HepG2 (cell line): ENCODE data around the gene SNX21. TPM values are rescaled to one million over a fixed set of nuclear protein-coding genes. Genes with fewer than 3 reads are reported as not detected.

Experiments used
- ATAC-seq: fragments of 200-7000 bp; cut with Tn5 transposase; 3 replicates; pipeline ENCODE4 v1.9.1; 2020; ENCODE audit warnings: mild to moderate bottlenecking, moderate library complexity
- BruUV-seq: library from RNA; stranded (reverse); fragments of 400-500 nt; replicated peaks from 2 replicates; lab custom pipeline; 2021; lab: Mats Ljungman, UMichigan
- CTCF ChIA-PET: fragments of 300-600 bp; formaldehyde crosslinking; extraction: SDS; loops from one replicate; lab custom pipeline; 2021; ENCODE audit warnings: low total read pairs, inconsistent platforms, low intra/inter-chr PET ratio; lab: Yijun Ruan, JAX
- POLR2A ChIA-PET: fragments of 350-600 bp; sonication (Branson Sonifier 250); formaldehyde crosslinking; loops from one replicate; lab custom pipeline; 2020; ENCODE audit warnings: antibody characterized with exemption, inconsistent platforms; lab: Yijun Ruan, JAX
- DNase-seq: peaks from one replicate; pipeline ENCODE4 v3.0.0-alpha.2; 2015; ENCODE audit warnings: low spot score
- FAIRE-seq: peaks from 3 replicates; lab custom pipeline; 2011; peaks lifted over from hg19 to GRCh38; lab: Jason Lieb, UNC
- H2AFZ ChIP-seq: one replicate; pipeline ENCODE4 v1.6.1; 2011; ENCODE audit warnings: low read length, inconsistent platforms
- H3K27ac ChIP-seq: fragments of 300-600 bp; 3 replicates; pipeline ENCODE4 v1.8.0; 2011; ENCODE audit warnings: mixed run types, mild to moderate bottlenecking, mixed read lengths, low read length, inconsistent platforms; ENCODE audit not compliant: insufficient read depth; ENCODE audit errors: extremely low read length
- H3K27me3 ChIP-seq, 2 experiments: fragments of 200-600 bp in 1 of 2; 2 replicates in 1 of 2; 3 replicates in 1 of 2; pipeline versions ENCODE4 v1.6.0 to v1.8.0; 2011; ENCODE audit warnings: low read length in 2 of 2, mild to moderate bottlenecking in 2 of 2, moderate library complexity in 2 of 2, inconsistent platforms in 1 of 2; ENCODE audit not compliant: insufficient read depth in 2 of 2, control insufficient read depth in 1 of 2
- H3K36me3 ChIP-seq, 2 experiments: fragments of 200-600 bp in 1 of 2; replicated peaks in 1 of 2; 2 replicates in 1 of 2; 3 replicates in 1 of 2; pipeline versions ENCODE4 v1.5.1 to v1.8.0; 2011; ENCODE audit warnings: low read length in 2 of 2, inconsistent platforms in 1 of 2; ENCODE audit not compliant: insufficient read depth in 2 of 2, control insufficient read depth in 1 of 2
- H3K4me1 ChIP-seq: 2 replicates; pipeline ENCODE4 v1.5.1; 2012; ENCODE audit warnings: low read length, inconsistent platforms; ENCODE audit not compliant: insufficient read depth
- H3K4me2 ChIP-seq: 2 replicates; pipeline ENCODE4 v1.6.0; 2011; ENCODE audit warnings: low read depth, low read length, inconsistent platforms
- H3K4me3 ChIP-seq, 3 experiments: fragments of 200-600 bp in 1 of 3; sonication (generic), shearing (Covaris generic) in 1 of 3; replicated peaks in 1 of 3; 2 replicates each; pipeline ENCODE4 v1.5.1; 2011 to 2016; ENCODE audit warnings: low read length in 3 of 3, inconsistent platforms in 2 of 3, low read depth in 2 of 3, mild to moderate bottlenecking in 2 of 3, control low read depth in 1 of 3, mixed read lengths in 1 of 3; ENCODE audit not compliant: insufficient read depth in 1 of 3
- H3K79me2 ChIP-seq: one replicate; pipeline ENCODE4 v1.6.1; 2011; ENCODE audit warnings: low read length, inconsistent platforms; ENCODE audit not compliant: insufficient read depth
- H3K9ac ChIP-seq: 2 replicates; pipeline ENCODE4 v1.6.0; 2011; ENCODE audit warnings: mild to moderate bottlenecking, low read depth, low read length, inconsistent platforms; ENCODE audit not compliant: insufficient read depth
- H3K9me3 ChIP-seq: 2 replicates; pipeline ENCODE4 v1.5.1; 2012; ENCODE audit warnings: mild to moderate bottlenecking, low read length
- H4K20me1 ChIP-seq: 2 replicates; pipeline ENCODE4 v1.6.0; 2011; ENCODE audit warnings: inconsistent platforms, mild to moderate bottlenecking, low read length, moderate library complexity; ENCODE audit not compliant: insufficient read depth
- ARID2 ChIP-seq: sonication (generic); formaldehyde crosslinking; IDR thresholded peaks from 2 replicates; pipeline ENCODE4 v1.8.1; 2022; ENCODE audit warnings: mild to moderate bottlenecking, missing genetic modification reagents, borderline replicate concordance
- CHD2 ChIP-seq: IDR thresholded peaks from 2 replicates; pipeline ENCODE4 v1.6.1; 2011; ENCODE audit warnings: low read depth, low read length, improper control_type of control experiment
- HDAC1 ChIP-seq: sonication (generic); formaldehyde crosslinking; IDR thresholded peaks from 2 replicates; pipeline ENCODE4 v1.5.1; 2020; ENCODE audit warnings: mild to moderate bottlenecking, missing genetic modification reagents
- HNF4A ChIP-seq: sonication (generic); formaldehyde crosslinking; IDR thresholded peaks from 2 replicates; pipeline ENCODE4 v1.4.0; 2020; ENCODE audit warnings: missing genetic modification reagents
- KDM5B ChIP-seq: sonication (generic); formaldehyde crosslinking; IDR thresholded peaks from 2 replicates; pipeline ENCODE4 v1.4.0; 2020; ENCODE audit warnings: missing genetic modification reagents, mild to moderate bottlenecking, borderline replicate concordance
- MYPOP ChIP-seq: sonication (generic); formaldehyde crosslinking; IDR thresholded peaks from 2 replicates; pipeline ENCODE4 v1.8.1; 2023; ENCODE audit warnings: mild to moderate bottlenecking, moderate library complexity, missing genetic modification reagents
- PHF8 ChIP-seq: sonication (generic); formaldehyde crosslinking; IDR thresholded peaks from 2 replicates; pipeline ENCODE4 v1.5.0; 2020; ENCODE audit warnings: missing genetic modification reagents
- REPIN1 ChIP-seq: sonication (generic); formaldehyde crosslinking; IDR thresholded peaks from 2 replicates; pipeline ENCODE4 v1.8.0; 2022; ENCODE audit warnings: missing genetic modification reagents, low read depth, mild to moderate bottlenecking, borderline replicate concordance
- RFXAP ChIP-seq: sonication (generic); formaldehyde crosslinking; IDR thresholded peaks from 2 replicates; pipeline ENCODE4 v1.4.0; 2020; ENCODE audit warnings: missing genetic modification reagents, borderline replicate concordance
- SMARCC2 ChIP-seq: fragments of 450-650 bp; IDR thresholded peaks from 2 replicates; pipeline ENCODE4 v1.6.1; 2017; ENCODE audit warnings: antibody characterized with exemption, mild to moderate bottlenecking
- YEATS4 ChIP-seq: sonication (generic); formaldehyde crosslinking; IDR thresholded peaks from 2 replicates; pipeline ENCODE4 v1.4.0; 2020; ENCODE audit warnings: missing genetic modification reagents, borderline replicate concordance
- ZBTB37 ChIP-seq: sonication (generic); formaldehyde crosslinking; IDR thresholded peaks from 2 replicates; pipeline ENCODE4 v1.4.0; 2020; ENCODE audit warnings: mild to moderate bottlenecking, missing genetic modification reagents
- ZNF136 ChIP-seq: sonication (generic); formaldehyde crosslinking; IDR thresholded peaks from 2 replicates; pipeline ENCODE4 v1.8.1; 2022; ENCODE audit warnings: low read depth, mild to moderate bottlenecking, moderate library complexity, missing genetic modification reagents
- ZNF138 ChIP-seq: sonication (generic); formaldehyde crosslinking; IDR thresholded peaks from 2 replicates; pipeline ENCODE4 v1.5.0; 2020; ENCODE audit warnings: mild to moderate bottlenecking, low read depth, missing genetic modification reagents
- ZNF20 ChIP-seq: sonication (generic); formaldehyde crosslinking; IDR thresholded peaks from 2 replicates; pipeline ENCODE4 v1.4.0; 2020; ENCODE audit warnings: mild to moderate bottlenecking, moderate library complexity, missing genetic modification reagents
- ZNF430 ChIP-seq: sonication (generic); formaldehyde crosslinking; IDR thresholded peaks from 2 replicates; pipeline ENCODE4 v1.9.0; 2021; ENCODE audit warnings: mild to moderate bottlenecking, missing genetic modification reagents
- ZNF460 ChIP-seq: sonication (generic); formaldehyde crosslinking; IDR thresholded peaks from 2 replicates; pipeline ENCODE4 v1.5.1; 2020; ENCODE audit warnings: missing genetic modification reagents, mild to moderate bottlenecking, borderline replicate concordance
- ZNF572 ChIP-seq: sonication (generic); formaldehyde crosslinking; IDR thresholded peaks from 2 replicates; pipeline ENCODE4 v1.5.1; 2020; ENCODE audit warnings: mild to moderate bottlenecking, missing genetic modification reagents
- ZNF713 ChIP-seq: sonication (generic); formaldehyde crosslinking; IDR thresholded peaks from 2 replicates; pipeline ENCODE4 v1.4.0; 2020; ENCODE audit warnings: mild to moderate bottlenecking, missing genetic modification reagents
- ZNF746 ChIP-seq: sonication (generic); formaldehyde crosslinking; IDR thresholded peaks from 2 replicates; pipeline ENCODE4 v1.8.0; 2022; ENCODE audit warnings: mild to moderate bottlenecking, missing genetic modification reagents
- ZNF766 ChIP-seq: sonication (generic); formaldehyde crosslinking; IDR thresholded peaks from 2 replicates; pipeline ENCODE4 v1.5.0; 2020; ENCODE audit warnings: missing genetic modification reagents, borderline replicate concordance
- ZSCAN25 ChIP-seq: sonication (generic); formaldehyde crosslinking; IDR thresholded peaks from 2 replicates; pipeline ENCODE4 v1.8.0; 2022; ENCODE audit warnings: mild to moderate bottlenecking, missing genetic modification reagents
- ZZZ3 ChIP-seq: sonication (generic); formaldehyde crosslinking; IDR thresholded peaks from 2 replicates; pipeline ENCODE4 v1.4.0; 2020; ENCODE audit warnings: missing genetic modification reagents, mild to moderate bottlenecking, borderline replicate concordance
- whole genome bisulfite sequencing: methylation state at CpG from one replicate; pipeline ENCODE4 v1.1.6; 2017; ENCODE audit warnings: low lambda C conversion rate; 5-methylcytosine and 5-hydroxymethylcytosine counted together
- in situ Hi-C: cut with HindIII; loops from 2 replicates; pipeline ENCODE4 v1.10.0; 2017; ENCODE audit warnings: low pct_unique_long_range_greater_than_20kb; ENCODE audit not compliant: extremely low pct_ligation_motif_present
- intact Hi-C: fragments of 100-400 bp; cut with micrococcal nuclease; formaldehyde crosslinking; loops from one replicate; pipeline ENCODE4 v1.10.0; 2022; ENCODE audit not compliant: unreplicated experiment
- polyA plus RNA-seq, 8 experiments: library from polyadenylated mRNA; depleted of rRNA in 3 of 8; stranded (reverse) in 7 of 8; unstranded in 1 of 8; fragments of >200 nt; fragmentation: Illumina TruSeq in 4 of 8; extraction: Trizol in 4 of 8; gene quantifications; 2 replicates each; pipeline versions ENCODE4 v1.2.1 to v1.2.3, GENCODE V29; 2011 to 2016; ENCODE audit warnings: low read depth in 4 of 8, missing spikeins in 1 of 8, mixed read lengths in 1 of 8; ENCODE audit not compliant: insufficient read depth in 1 of 8
- total RNA-seq, 5 experiments: library from RNA; depleted of rRNA; stranded (reverse); fragments of >200 nt; fragmentation: Illumina TruSeq; extraction: Trizol; gene quantifications; 2 replicates each; pipeline ENCODE4 v1.2.3, GENCODE V29; 2016; ENCODE audit warnings: low read depth in 1 of 5

Gene SNX21
- total and polyA plus RNA-seq, 2 of the 13 experiments (the other 11 are each of a cell fraction or from before 2014, with no cell fraction given): 7.7 to 12.8 TPM

DNA sequence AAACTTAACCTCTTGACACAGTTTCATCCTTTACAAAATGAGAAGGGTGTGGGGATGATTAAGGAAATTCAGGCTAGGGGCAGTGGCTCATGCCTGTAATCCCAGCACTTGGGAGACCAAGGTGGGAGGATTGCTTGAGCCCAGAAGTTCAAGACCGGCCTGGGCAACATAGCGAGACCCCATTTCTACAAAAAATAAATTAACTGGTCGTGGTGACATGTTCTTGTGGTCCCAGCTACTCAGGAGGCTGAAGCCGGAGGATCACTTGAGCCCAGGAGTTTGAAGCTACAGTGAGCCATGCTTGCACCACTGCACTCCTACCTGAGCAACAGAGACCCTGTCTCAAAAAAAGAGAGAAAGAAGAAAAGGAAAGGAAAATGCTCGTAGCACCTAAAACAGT, 32.9 kb downstream of the SNX21 start (continued):
- TF ChIP-seq ARID2 (0 out of 2 replicates have a peak, but pooled peaks have one; percentile 53), SMARCC2 (no peak), YEATS4 (CRISPR knock-in tag) (0 out of 2 replicates have a peak, but pooled peaks have one; percentile 10), RFXAP (0 out of 2 replicates have a peak, but pooled peaks have one; percentile 2)

GRCh38 chr20:45867136-45867818, 33.7 kb downstream of the SNX21 start:
- FAIRE-seq (no peak), ATAC-seq (peak; percentile 31; the same call in 2 of the 3 replicates), DNase-seq (no peak)
- H3K27ac ChIP-seq: peak overlapping the region; percentile 24
- intact Hi-C loops: no loop called here
- H3K36me3 ChIP-seq: no peaks in the 10 kb centered on the region
- H2AFZ ChIP-seq: peak overlapping the region; percentile 24
- no TSS peak for BruUV-seq
- no peak overlapping the region for H3K4me3 ChIP-seq
- no peaks in the 10 kb centered on the region for H3K27me3 ChIP-seq
- in situ Hi-C loops: no loop called here
- peak overlapping the region; percentile 41 for H3K4me2 ChIP-seq
- CTCF ChIA-PET: no interaction called here
- no peaks in the 10 kb centered on the region for H3K9me3 ChIP-seq
- H4K20me1 ChIP-seq: no peaks in the 10 kb centered on the region
- no peaks in the 10 kb centered on the region for H3K79me2 ChIP-seq
- POLR2A ChIA-PET: interaction anchor here (1.9 to 4.4 kb wide), 2 partner anchors 14 to 24 kb away, joined by 5 to 24 read pairs; partner anchors contain the start of genes CTSA, NEURL2 and ZSWIM1
- peaks cover 66% of the 10 kb centered on the region for H3K4me1 ChIP-seq
- 63% methylated on average over 6 of the region's 6 CpGs for WGBS
- no peak overlapping the region for H3K9ac ChIP-seq
- TF ChIP-seq CHD2: no peak
- peak; percentile 28; the same call in 1 of the 2 replicates for TF ChIP-seq HNF4A (CRISPR knock-in tag)
- TF ChIP-seq MYPOP (CRISPR knock-in tag): no peak
- no peak for TF ChIP-seq ZNF136
- TF ChIP-seq ZNF766: 0 out of 2 replicates have a peak, but pooled peaks have one; percentile 51
- no peak for TF ChIP-seq ZSCAN25
- TF ChIP-seq ZNF572 (CRISPR knock-in tag): no peak
- no peak for TF ChIP-seq ZNF430 (CRISPR knock-in tag)
- 0 out of 2 replicates have a peak, but pooled peaks have one; percentile 38 for TF ChIP-seq HDAC1 (CRISPR knock-in tag)
- no peak for TF ChIP-seq ZNF138 (CRISPR knock-in tag)
- no peak for TF ChIP-seq KDM5B (CRISPR knock-in tag)
- TF ChIP-seq ZNF746 (CRISPR knock-in tag): no peak
- TF ChIP-seq ZZZ3 (CRISPR knock-in tag): no peak
- no peak for TF ChIP-seq ZNF713
- TF ChIP-seq ZNF460 (CRISPR knock-in tag): peak; percentile 94
- TF ChIP-seq ZNF20 (CRISPR knock-in tag): no peak
- no peak for TF ChIP-seq ZBTB37
- no peak for TF ChIP-seq PHF8
- TF ChIP-seq REPIN1: no peak
